Measurements from ENCODE around the gene G2E3. TPM values are rescaled to one million over a fixed set of nuclear protein-coding genes. Genes with fewer than 3 reads are reported as not detected.
A peak's percentile ranks its signal among the peaks of the same experiment; 100 is the strongest.

The G2E3 gene
- 34.2 TPM for polyA plus RNA-seq (2013, experiment 1 of 2)
- polyA plus RNA-seq (2013, experiment 2 of 2): 39.5 TPM

GRCh38 chr14:30558675-30559555 lies at the start of gene G2E3:
Gene G2E3 (plus strand): TSS chr14:30559158. CDS start chr14:30581080, 21,922 bp downstream.
- 4 to 5% methylated on average over 52 to 60 of the region's 62 CpGs for WGBS, 2 experiments (ENCODE audit: insufficient coverage in 2 of 2)
- peaks cover 20% of the 10 kb centered on the region for H3K36me3 ChIP-seq (ENCODE audit: control insufficient read depth, insufficient read depth, low read length)
- no peaks in the 10 kb centered on the region for H3K9me3 ChIP-seq (ENCODE audit: control insufficient read depth, low read length)
- peak within 1 kb of the TSS; percentile 93 for H3K4me3 ChIP-seq (ENCODE audit: extremely low read depth, insufficient read depth, low read length, poor library complexity, severe bottlenecking)
- H3K4me1 ChIP-seq (ENCODE audit: control insufficient read depth, insufficient read depth, low read length, poor library complexity, severe bottlenecking): peaks cover 6% of the 10 kb centered on the region
- H3K27ac ChIP-seq (ENCODE audit: low read depth, low read length, severe bottlenecking): peak within 1 kb of the TSS; percentile 86

GRCh38 chr14:30517737-30518136 lies 41.2 kb upstream of the G2E3 start:
- H3K4me3 ChIP-seq (ENCODE audit: extremely low read depth, insufficient read depth, low read length, poor library complexity, severe bottlenecking): no peak overlapping the region
- 89% methylated on average over 1 of the region's 2 CpGs; no CpG with 5 or more reads in 1 of the 2 experiments for WGBS, 2 experiments (ENCODE audit: insufficient coverage in 2 of 2)
- H3K36me3 ChIP-seq (ENCODE audit: control insufficient read depth, insufficient read depth, low read length): no peaks in the 10 kb centered on the region
- no peaks in the 10 kb centered on the region for H3K9me3 ChIP-seq (ENCODE audit: control insufficient read depth, low read length)
- H3K4me1 ChIP-seq (ENCODE audit: control insufficient read depth, insufficient read depth, low read length, poor library complexity, severe bottlenecking): no peaks in the 10 kb centered on the region
- no peak overlapping the region for H3K27ac ChIP-seq (ENCODE audit: low read depth, low read length, severe bottlenecking)

- 95 to 96% methylated on average over 3 to 4 of the region's 4 CpGs for WGBS, 2 experiments (ENCODE audit: insufficient coverage in 2 of 2)
- Histone ChIP-seq H3K4me3 (ENCODE audit: extremely low read depth, insufficient read depth, low read length, poor library complexity, severe bottlenecking) (no peak overlapping the region), H3K9me3 (ENCODE audit: control insufficient read depth, low read length) (no peaks in the 10 kb centered on the region), H3K4me1 (ENCODE audit: control insufficient read depth, insufficient read depth, low read length, poor library complexity, severe bottlenecking) (no peaks in the 10 kb centered on the region), H3K27ac (ENCODE audit: low read depth, low read length, severe bottlenecking) (no peak overlapping the region), H3K36me3 (ENCODE audit: control insufficient read depth, insufficient read depth, low read length) (no peaks in the 10 kb centered on the region)
These were observed 39.9 kb upstream of the G2E3 start for GRCh38 chr14:30518867-30519560.

- H3K4me1 ChIP-seq (ENCODE audit: control insufficient read depth, insufficient read depth, low read length, poor library complexity, severe bottlenecking): no peaks in the 10 kb centered on the region
- H3K27ac ChIP-seq (ENCODE audit: low read depth, low read length, severe bottlenecking): no peak overlapping the region
- no peak overlapping the region for H3K4me3 ChIP-seq (ENCODE audit: extremely low read depth, insufficient read depth, low read length, poor library complexity, severe bottlenecking)
- H3K36me3 ChIP-seq (ENCODE audit: control insufficient read depth, insufficient read depth, low read length): no peaks in the 10 kb centered on the region
- 100% methylated on average over 1 of the region's 1 CpG for WGBS, 2 experiments (ENCODE audit: insufficient coverage in 2 of 2)
- H3K9me3 ChIP-seq (ENCODE audit: control insufficient read depth, low read length): no peaks in the 10 kb centered on the region
These were observed 39.0 kb upstream of the G2E3 start for GRCh38 chr14:30519961-30520360.

- no peaks in the 10 kb centered on the region for H3K4me1 ChIP-seq (ENCODE audit: control insufficient read depth, insufficient read depth, low read length, poor library complexity, severe bottlenecking)
- H3K27ac ChIP-seq (ENCODE audit: low read depth, low read length, severe bottlenecking): no peak overlapping the region
- no peaks in the 10 kb centered on the region for H3K36me3 ChIP-seq (ENCODE audit: control insufficient read depth, insufficient read depth, low read length)
- no peaks in the 10 kb centered on the region for H3K9me3 ChIP-seq (ENCODE audit: control insufficient read depth, low read length)
- WGBS, 2 experiments (ENCODE audit: insufficient coverage in 2 of 2): no CpG with 5 or more reads among the region's 2 CpGs
- no peak overlapping the region for H3K4me3 ChIP-seq (ENCODE audit: extremely low read depth, insufficient read depth, low read length, poor library complexity, severe bottlenecking)
These were observed 38.4 kb upstream of the G2E3 start for GRCh38 chr14:30520536-30520935.

- Histone ChIP-seq H3K4me3 (ENCODE audit: extremely low read depth, insufficient read depth, low read length, poor library complexity, severe bottlenecking) (no peak overlapping the region), H3K27ac (ENCODE audit: low read depth, low read length, severe bottlenecking) (no peak overlapping the region), H3K9me3 (ENCODE audit: control insufficient read depth, low read length) (no peaks in the 10 kb centered on the region), H3K4me1 (ENCODE audit: control insufficient read depth, insufficient read depth, low read length, poor library complexity, severe bottlenecking) (no peaks in the 10 kb centered on the region), H3K36me3 (ENCODE audit: control insufficient read depth, insufficient read depth, low read length) (no peaks in the 10 kb centered on the region)
- WGBS, 2 experiments (ENCODE audit: insufficient coverage in 2 of 2): 50 to 72% methylated on average over 2 to 4 of the region's 9 CpGs
These were observed 36.8 kb upstream of the G2E3 start for GRCh38 chr14:30521899-30522736.

- Histone ChIP-seq H3K4me1 (ENCODE audit: control insufficient read depth, insufficient read depth, low read length, poor library complexity, severe bottlenecking) (no peaks in the 10 kb centered on the region), H3K4me3 (ENCODE audit: extremely low read depth, insufficient read depth, low read length, poor library complexity, severe bottlenecking) (no peak overlapping the region), H3K36me3 (ENCODE audit: control insufficient read depth, insufficient read depth, low read length) (no peaks in the 10 kb centered on the region), H3K27ac (ENCODE audit: low read depth, low read length, severe bottlenecking) (no peak overlapping the region), H3K9me3 (ENCODE audit: control insufficient read depth, low read length) (no peaks in the 10 kb centered on the region)
- 77 to 100% methylated on average over 1 to 2 of the region's 2 CpGs for WGBS, 2 experiments (ENCODE audit: insufficient coverage in 2 of 2)
These were observed 33.1 kb upstream of the G2E3 start for GRCh38 chr14:30525833-30526232.

GRCh38 chr14:30527196-30527595 lies 31.8 kb upstream of the G2E3 start:
- 80 to 95% methylated on average over 1 to 2 of the region's 7 CpGs for WGBS, 2 experiments (ENCODE audit: insufficient coverage in 2 of 2)

GRCh38 chr14:30528119-30528518 lies 30.8 kb upstream of the G2E3 start:
- 93% methylated on average over 3 of the region's 5 CpGs for WGBS, 2 experiments (ENCODE audit: insufficient coverage in 2 of 2)
- no peaks in the 10 kb centered on the region for H3K36me3 ChIP-seq (ENCODE audit: control insufficient read depth, insufficient read depth, low read length)
- H3K9me3 ChIP-seq (ENCODE audit: control insufficient read depth, low read length): no peaks in the 10 kb centered on the region
- H3K4me3 ChIP-seq (ENCODE audit: extremely low read depth, insufficient read depth, low read length, poor library complexity, severe bottlenecking): no peak overlapping the region
- no peak overlapping the region for H3K27ac ChIP-seq (ENCODE audit: low read depth, low read length, severe bottlenecking)
- H3K4me1 ChIP-seq (ENCODE audit: control insufficient read depth, insufficient read depth, low read length, poor library complexity, severe bottlenecking): no peaks in the 10 kb centered on the region

More at GRCh38 chr14:30527196-30527595, 31.8 kb upstream of the G2E3 start:
- no peaks in the 10 kb centered on the region for H3K36me3 ChIP-seq (ENCODE audit: control insufficient read depth, insufficient read depth, low read length)
- H3K27ac ChIP-seq (ENCODE audit: low read depth, low read length, severe bottlenecking): no peak overlapping the region
- H3K4me1 ChIP-seq (ENCODE audit: control insufficient read depth, insufficient read depth, low read length, poor library complexity, severe bottlenecking): no peaks in the 10 kb centered on the region
- H3K9me3 ChIP-seq (ENCODE audit: control insufficient read depth, low read length): no peaks in the 10 kb centered on the region
- H3K4me3 ChIP-seq (ENCODE audit: extremely low read depth, insufficient read depth, low read length, poor library complexity, severe bottlenecking): no peak overlapping the region
